Endothelial cell (in vitro differentiated cells): ENCODE results near the gene GDA. TPM values are rescaled to one million over a fixed set of nuclear protein-coding genes. Genes with fewer than 3 reads are reported as not detected.

Source experiments
- DNase-seq: peaks from one replicate; pipeline ENCODE4 v3.0.0; 2021; ENCODE audit warnings: low spot score
- H3K27ac Mint-ChIP-seq: one replicate; pipeline ENCODE4 v1.8.0; 2021; ENCODE audit warnings: mixed read lengths, inconsistent platforms; ENCODE audit not compliant: unreplicated experiment
- H3K27me3 Mint-ChIP-seq: one replicate; pipeline ENCODE4 v1.8.0; 2021; ENCODE audit warnings: mild to moderate bottlenecking, moderate library complexity, mixed read lengths, inconsistent platforms; ENCODE audit not compliant: unreplicated experiment
- H3K36me3 Mint-ChIP-seq: one replicate; pipeline ENCODE4 v1.8.0; 2021; ENCODE audit warnings: mild to moderate bottlenecking, low read depth, mixed read lengths, inconsistent platforms; ENCODE audit not compliant: unreplicated experiment
- H3K4me1 Mint-ChIP-seq: one replicate; pipeline ENCODE4 v1.8.0; 2021; ENCODE audit warnings: mild to moderate bottlenecking, mixed read lengths, inconsistent platforms; ENCODE audit not compliant: unreplicated experiment
- H3K4me3 Mint-ChIP-seq: one replicate; pipeline ENCODE4 v1.8.0; 2021; ENCODE audit warnings: mild to moderate bottlenecking, mixed read lengths, inconsistent platforms; ENCODE audit not compliant: unreplicated experiment
- H3K9me3 Mint-ChIP-seq: one replicate; pipeline ENCODE4 v1.8.0; 2021; ENCODE audit warnings: mixed read lengths, inconsistent platforms; ENCODE audit not compliant: unreplicated experiment
- CTCF ChIP-seq: fragments of 200-600 bp; sonication (generic); IDR thresholded peaks from one replicate; pipeline ENCODE4 v1.5.0; 2021; ENCODE audit warnings: antibody characterized with exemption; ENCODE audit not compliant: unreplicated experiment
- total RNA-seq: library from RNA; stranded (reverse); fragmentation: NEBNext Ultra II Directional; extraction: Animal tissue kit (Norgen Biotek cat#: 25700); gene quantifications from one replicate; pipeline ENCODE4 v1.2.1, GENCODE V29; 2021; ENCODE audit not compliant: unreplicated experiment

GDA gene
- total RNA-seq, 1 donor from 2014 or later = 0.23 TPM

GRCh38 chr9:72292256-72292682 is 143.0 kb downstream of the GDA start:
- Mint-ChIP-seq H3K4me3 (no peak overlapping the region), H3K27me3 (peaks cover 3% of the 10 kb centered on the region), H3K9me3 (no peaks in the 10 kb centered on the region), H3K36me3 (no peaks in the 10 kb centered on the region), H3K27ac (no peak overlapping the region), H3K4me1 (no peaks in the 10 kb centered on the region)
- DNase-seq = no peak
- peak; percentile 73 for TF ChIP-seq CTCF

GRCh38 chr9:72292874-72293607 is 143.8 kb downstream of the GDA start:
- Mint-ChIP-seq H3K27ac (no peak overlapping the region), H3K4me3 (no peak overlapping the region), H3K36me3 (no peaks in the 10 kb centered on the region), H3K9me3 (no peaks in the 10 kb centered on the region), H3K4me1 (no peaks in the 10 kb centered on the region), H3K27me3 (peaks cover 3% of the 10 kb centered on the region)
- TF ChIP-seq CTCF = no peak
- no peak for DNase-seq

- no peak for DNase-seq
- H3K4me1 Mint-ChIP-seq = peaks cover 3% of the 10 kb centered on the region
- no peak overlapping the region for H3K4me3 Mint-ChIP-seq
- no peaks in the 10 kb centered on the region for H3K9me3 Mint-ChIP-seq
- no peaks in the 10 kb centered on the region for H3K36me3 Mint-ChIP-seq
- no peak overlapping the region for H3K27ac Mint-ChIP-seq
- no peak for TF ChIP-seq CTCF
- H3K27me3 Mint-ChIP-seq = peaks cover 3% of the 10 kb centered on the region
Observed at GRCh38 chr9:72294936-72295335, 145.7 kb downstream of the GDA start.

GRCh38 chr9:72297516-72297915 is 148.3 kb downstream of the GDA start:
- Mint-ChIP-seq H3K27ac (no peak overlapping the region), H3K27me3 (peaks cover 3% of the 10 kb centered on the region), H3K4me1 (peaks cover 3% of the 10 kb centered on the region), H3K4me3 (no peak overlapping the region), H3K36me3 (no peaks in the 10 kb centered on the region), H3K9me3 (no peaks in the 10 kb centered on the region)
- DNase-seq = no peak
- no peak for TF ChIP-seq CTCF

GRCh38 chr9:72299017-72299603 is 149.9 kb downstream of the GDA start:
- H3K36me3 Mint-ChIP-seq = no peaks in the 10 kb centered on the region
- TF ChIP-seq CTCF = no peak
- no peak overlapping the region for H3K27ac Mint-ChIP-seq
- peaks cover 3% of the 10 kb centered on the region for H3K4me1 Mint-ChIP-seq
- DNase-seq = no peak
- peaks cover 3% of the 10 kb centered on the region for H3K27me3 Mint-ChIP-seq
- no peak overlapping the region for H3K4me3 Mint-ChIP-seq
- no peaks in the 10 kb centered on the region for H3K9me3 Mint-ChIP-seq
